Epidermal melanocyte (primary cell): ENCODE results near the gene UBE2H.
"Not testable (repeated sequence)": the region's sequence is repeated elsewhere in the genome, so short reads cannot be mapped to it uniquely, and the experiment has no call there.

Experiments used
- DNase-seq: peaks from one replicate; pipeline ENCODE4 v3.0.0; 2011; ENCODE audit warnings: low spot score; ENCODE audit not compliant: insufficient read length

UBE2H gene

DNA sequence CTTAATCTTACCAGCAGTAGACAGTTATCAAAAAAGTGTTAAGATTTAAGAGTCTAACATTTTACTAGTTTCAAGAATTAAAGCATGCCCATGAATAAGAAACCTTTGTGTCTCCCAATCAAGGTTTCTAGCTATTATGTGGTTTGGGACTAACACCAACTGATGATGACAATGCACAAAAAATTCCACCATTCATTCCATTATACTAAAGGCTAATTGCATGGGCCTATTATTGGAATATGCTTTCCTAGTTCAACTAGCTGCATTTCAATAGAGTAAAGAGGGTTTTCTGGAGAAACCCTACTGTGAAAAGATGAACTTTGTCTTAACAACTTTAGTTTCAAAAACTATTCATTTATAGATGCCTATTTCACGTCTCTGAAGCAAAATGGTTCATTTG, 44.6 kb downstream of the UBE2H start:
- DNase-seq: no peak

- no peak for DNase-seq
Measured at GRCh38 chr7:129907122-129907736, 45.5 kb downstream of the UBE2H start.

GRCh38 chr7:129906700-129907099, 46.1 kb downstream of the UBE2H start:
- no peak for DNase-seq

DNA sequence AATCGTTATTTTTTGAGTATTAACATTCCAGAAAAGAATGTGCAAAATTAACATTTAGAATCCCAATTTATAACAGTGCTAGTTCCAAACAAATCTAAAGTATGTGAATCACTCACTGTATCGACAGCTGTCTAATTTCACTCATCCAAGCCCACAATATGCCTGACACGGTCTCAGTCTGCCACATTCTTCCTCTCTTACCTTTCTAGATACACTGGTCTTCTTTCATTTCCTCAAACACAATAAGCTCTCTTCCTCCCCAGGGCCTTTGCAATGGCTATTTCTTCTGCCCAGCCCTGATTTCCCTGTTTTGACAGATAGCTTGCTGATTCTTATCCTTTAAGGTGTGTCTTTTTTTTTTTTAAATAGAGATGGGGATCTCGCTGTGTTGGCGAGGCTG, 48.8 kb downstream of the UBE2H start:
- DNase-seq: no peak

DNA sequence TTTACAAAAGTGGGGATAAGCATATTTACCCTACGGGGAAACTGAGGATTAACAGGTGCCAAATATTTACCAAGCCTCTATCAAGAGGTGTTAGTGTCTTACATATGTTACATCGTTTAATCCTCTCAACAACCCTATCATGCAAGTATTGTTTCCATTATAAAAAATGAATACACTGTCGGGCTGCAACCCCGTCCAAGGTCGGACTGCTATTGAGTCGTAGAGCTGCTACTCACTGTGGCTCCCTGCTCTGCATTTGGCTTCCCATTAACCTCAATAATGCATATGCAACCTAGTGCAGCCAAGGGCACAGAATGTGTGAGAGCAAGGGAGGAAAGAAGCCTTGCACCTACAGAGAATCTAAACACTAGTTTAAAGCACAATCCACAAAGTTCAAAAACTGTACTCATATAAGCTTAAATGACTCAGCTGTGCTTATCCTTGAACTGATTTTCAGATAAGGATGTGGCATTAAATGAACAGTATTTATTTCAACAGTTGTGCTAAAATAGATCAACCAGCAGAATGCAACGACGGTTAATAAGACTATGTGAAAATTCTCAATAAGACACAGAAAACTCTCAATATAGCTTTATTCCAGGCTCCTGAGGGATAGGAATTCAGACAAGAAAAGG, 49.9 kb downstream of the UBE2H start:
- no peak for DNase-seq

GRCh38 chr7:129898502-129899160, 54.1 kb downstream of the UBE2H start:
- DNase-seq: no peak

DNA sequence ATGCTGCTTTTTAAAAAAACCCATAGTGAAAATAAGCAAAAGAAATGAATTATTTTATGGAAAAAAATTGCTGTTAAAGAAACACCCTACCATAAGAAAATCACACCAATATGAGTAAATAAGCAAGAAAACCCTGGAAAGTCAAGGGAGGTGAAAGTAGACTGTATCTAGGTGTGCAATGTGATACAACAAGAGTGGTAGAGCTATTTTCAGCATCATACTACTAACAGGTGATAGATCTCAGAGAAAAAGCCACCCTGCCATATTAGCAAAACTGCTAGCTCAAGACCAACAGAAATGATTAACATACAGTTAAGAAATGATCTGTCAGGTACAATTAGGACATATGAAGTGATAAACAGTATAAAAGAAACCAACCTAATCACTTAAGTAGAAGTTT, 54.8 kb downstream of the UBE2H start:
- DNase-seq: no peak

- DNase-seq: no peak
Measured at GRCh38 chr7:129896568-129897382, 56.0 kb downstream of the UBE2H start.

DNA sequence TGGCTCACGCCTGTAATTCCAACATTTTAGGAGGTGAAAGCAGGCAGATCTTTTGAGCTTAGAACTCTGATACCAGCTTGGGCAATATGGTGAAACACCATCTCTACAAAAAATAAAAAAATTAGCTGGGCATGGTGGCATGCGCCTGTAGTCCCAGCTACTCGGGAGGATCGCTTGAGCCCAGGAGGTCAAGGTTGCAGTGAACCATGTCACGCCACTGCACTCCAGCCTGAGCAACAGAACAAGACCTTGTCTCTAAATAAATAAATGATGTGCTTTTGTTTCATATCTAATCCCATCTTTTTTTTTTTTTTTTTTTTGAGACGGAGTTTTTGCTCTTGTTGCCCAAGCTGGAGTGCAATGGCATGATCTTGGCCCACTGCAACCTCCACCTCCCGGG, 58.6 kb downstream of the UBE2H start:
- not testable (repeated sequence) for DNase-seq

DNA sequence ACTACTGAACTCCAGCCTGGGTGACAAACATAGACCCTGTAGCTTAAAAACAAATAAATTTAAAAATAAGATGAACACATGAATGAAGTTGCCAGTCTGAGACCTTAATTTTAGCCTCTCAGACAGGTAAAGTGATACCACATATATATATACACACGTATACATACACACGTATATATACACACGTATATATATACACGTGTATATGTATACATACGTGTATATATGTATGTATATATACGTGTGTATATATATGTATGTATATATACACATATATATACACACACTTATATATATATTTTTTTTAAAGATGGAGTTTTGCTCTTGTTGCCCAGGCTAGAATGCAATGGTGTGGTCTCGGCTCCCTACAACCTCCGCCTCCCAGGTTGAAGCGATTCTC, 62.7 kb downstream of the UBE2H start:
- DNase-seq: no peak

DNA sequence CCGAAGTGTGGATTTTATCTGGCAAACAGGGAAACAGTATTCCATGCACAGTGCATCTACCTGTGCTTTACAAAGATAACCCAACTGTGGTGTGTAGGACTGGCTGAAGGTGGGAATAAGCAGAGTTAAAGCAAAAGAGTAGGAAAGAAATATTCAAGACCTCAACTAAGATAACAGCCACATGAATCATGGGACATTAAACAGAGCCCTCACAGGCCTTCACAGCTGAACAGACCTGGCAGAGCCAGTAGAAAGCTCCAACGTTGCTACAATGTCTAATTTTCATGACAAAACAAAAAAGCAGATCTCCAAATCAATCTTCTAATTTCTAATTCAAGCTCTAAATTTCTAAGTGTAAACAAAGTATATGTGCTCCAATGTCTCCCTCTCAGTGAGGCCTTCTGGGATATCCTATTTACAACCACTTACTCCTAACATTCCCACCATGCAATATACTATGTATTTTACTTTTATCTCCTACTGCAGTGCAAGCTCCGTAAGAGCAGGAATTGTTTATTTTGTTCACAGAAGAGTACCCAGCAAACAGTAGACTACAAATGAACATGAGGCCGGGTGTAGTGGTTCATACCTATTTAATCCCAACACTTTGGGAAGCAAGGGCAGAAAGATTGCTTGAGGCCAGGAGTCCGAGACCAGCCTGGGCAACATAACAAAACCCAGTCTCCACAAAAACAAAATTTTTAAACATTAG, 63.5 kb downstream of the UBE2H start:
- no peak for DNase-seq

GRCh38 chr7:129887865-129888264, 64.9 kb downstream of the UBE2H start:
- DNase-seq: peak; percentile 37

DNA sequence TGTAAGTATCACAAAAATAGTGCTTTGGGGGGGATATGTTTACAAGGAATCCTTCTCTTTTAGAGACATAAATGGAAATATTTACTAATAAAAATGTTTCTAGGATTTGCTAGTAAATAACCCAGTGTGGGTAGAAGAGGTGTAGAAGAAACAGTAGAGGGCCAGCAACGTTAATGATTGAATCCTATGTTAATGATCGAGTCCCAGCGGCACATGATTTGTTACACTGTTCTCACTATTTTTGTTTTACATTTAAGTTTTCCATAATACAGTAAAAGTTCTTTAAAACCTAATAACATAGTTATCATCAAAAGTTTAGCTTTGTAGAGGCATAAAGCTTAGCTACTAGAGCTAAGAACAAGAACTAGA, 66.0 kb downstream of the UBE2H start:
- DNase-seq: no peak

GRCh38 chr7:129886167-129886817, 66.5 kb downstream of the UBE2H start:
- no peak for DNase-seq

- DNase-seq: no peak
Measured at GRCh38 chr7:129884495-129884894, 68.3 kb downstream of the UBE2H start.

DNA sequence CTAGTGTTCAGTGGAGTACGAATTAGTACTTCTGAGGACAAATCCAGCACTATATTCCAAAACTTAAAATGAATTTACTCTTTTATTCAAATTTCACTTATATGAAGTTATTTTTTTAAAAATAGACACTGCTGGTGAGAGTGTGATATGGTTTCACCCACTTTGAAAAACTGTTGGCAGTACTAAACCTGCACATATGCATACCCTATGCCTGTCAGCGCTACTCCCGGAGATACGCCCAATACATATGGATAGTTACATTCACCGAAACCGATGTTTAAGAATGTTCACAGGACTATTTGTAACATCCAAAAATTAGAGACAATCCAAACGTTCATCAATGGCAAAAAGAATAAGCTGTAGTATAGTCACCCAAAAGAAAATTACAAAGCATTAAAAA, 69.6 kb downstream of the UBE2H start:
- DNase-seq: no peak

- DNase-seq: no peak
Measured at GRCh38 chr7:129882531-129882930, 70.2 kb downstream of the UBE2H start.

DNA sequence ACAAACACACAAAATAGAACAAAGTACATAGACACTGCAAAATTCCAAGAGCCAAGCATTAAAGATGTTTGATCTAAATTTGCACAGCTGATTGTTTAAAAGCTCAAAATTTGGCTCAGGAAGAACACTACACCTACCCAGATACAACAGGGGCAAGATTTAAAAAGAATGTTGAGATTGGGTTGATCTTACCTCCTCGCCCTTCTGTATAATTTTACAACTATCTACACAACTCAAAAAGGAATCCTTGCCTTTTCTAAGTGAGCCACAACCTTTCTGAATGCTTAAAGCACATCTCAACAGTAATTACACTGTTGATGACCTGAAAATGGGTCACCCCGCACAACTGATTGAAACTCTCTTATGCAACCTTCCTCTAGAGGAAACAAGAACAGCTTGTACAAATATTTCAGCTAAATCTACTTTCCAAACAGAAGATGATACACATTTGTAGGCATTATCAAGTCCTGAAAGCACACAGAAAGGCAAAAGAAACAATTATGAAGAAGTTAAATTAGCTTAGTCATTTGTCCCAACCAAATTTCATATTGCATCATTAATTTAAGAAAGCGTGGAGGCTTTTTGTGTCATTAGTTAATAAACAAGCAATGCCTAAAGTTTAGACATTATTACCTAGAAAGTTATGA, 75.5 kb downstream of the UBE2H start:
- no peak for DNase-seq

DNA sequence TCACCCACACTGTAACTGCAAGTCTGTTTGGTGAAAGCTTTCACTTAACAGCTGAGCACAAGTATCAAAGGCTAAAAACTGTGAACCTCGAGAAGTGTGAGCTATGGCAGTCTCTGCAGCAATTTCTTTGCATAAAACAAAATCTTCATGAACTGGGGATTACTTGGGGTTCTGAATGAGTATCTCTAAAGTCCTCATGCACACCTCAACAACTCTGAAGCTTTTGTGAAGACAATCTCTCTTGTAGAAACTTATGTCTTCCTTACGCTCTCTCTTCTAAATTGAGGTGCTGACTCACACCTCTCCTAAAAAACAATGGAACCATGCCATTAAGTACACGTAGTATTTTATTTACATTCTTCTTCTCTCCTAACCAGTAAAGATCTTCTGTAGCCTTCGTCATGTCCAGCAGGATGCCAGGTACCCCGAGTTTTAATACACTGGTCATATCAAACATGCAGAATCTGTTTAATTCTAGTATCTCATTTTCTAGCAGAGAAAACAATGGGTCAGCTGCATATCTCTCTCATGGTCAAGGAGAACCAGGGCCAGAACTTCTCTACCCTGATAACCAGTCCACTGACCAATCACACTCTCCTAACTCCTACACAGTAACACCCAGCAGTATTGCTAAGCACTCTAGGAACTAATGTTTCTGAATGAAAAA, 76.9 kb downstream of the UBE2H start:
- DNase-seq: no peak

- DNase-seq: no peak
Measured at GRCh38 chr7:129875160-129875559, 77.6 kb downstream of the UBE2H start.
